Measurements from ENCODE around the gene USP17L11.
"Not testable (repeated sequence)": the region's sequence is repeated elsewhere in the genome, so short reads cannot be mapped to it uniquely, and the experiment has no call there.

The USP17L11 gene

GRCh38 chr4:9215105-9215504 lies at the start of gene USP17L11:
Gene USP17L11, plus strand, starts transcription at chr4:9215405. Its CDS starts 0 bp downstream, at chr4:9215405.
- FAIRE-seq, result not testable (repeated sequence)

GRCh38 chr4:9165990-9166389 lies 49.2 kb upstream of the USP17L11 start:
- FAIRE-seq, result not testable (repeated sequence)

GRCh38 chr4:9169791-9170459 lies 45.3 kb upstream of the USP17L11 start, which contains the start of gene FAM90A26:
Gene FAM90A26, plus strand, starts transcription at chr4:9170409. Its CDS starts 2,764 bp downstream, at chr4:9173173.
- FAIRE-seq, result not testable (repeated sequence)

- FAIRE-seq, result not testable (repeated sequence)
These were observed 4.8 kb upstream of the USP17L11 start, which contains the start of gene USP17L10 for GRCh38 chr4:9210357-9210756. Gene USP17L10, plus strand, starts transcription at chr4:9210657. Its CDS starts 0 bp downstream, at chr4:9210657.

- not testable (repeated sequence) for FAIRE-seq
These were observed 504 bp upstream of the USP17L11 start for GRCh38 chr4:9214701-9215100.

- not testable (repeated sequence) for FAIRE-seq
These were observed 4.6 kb downstream of the USP17L11 start, which contains the start of gene USP17L12 for GRCh38 chr4:9219852-9220251. Gene USP17L12, plus strand, starts transcription at chr4:9220152. Its CDS starts 0 bp downstream, at chr4:9220152.

- FAIRE-seq, result not testable (repeated sequence)
These were observed 9.4 kb downstream of the USP17L11 start, which contains the start of gene USP17L13 for GRCh38 chr4:9224596-9224995. Gene USP17L13, plus strand, starts transcription at chr4:9224896. Its CDS starts 0 bp downstream, at chr4:9224896.

- FAIRE-seq, result not testable (repeated sequence)
These were observed 15.0 kb downstream of the USP17L11 start for GRCh38 chr4:9230249-9230648.

- FAIRE-seq, result not testable (repeated sequence)
These were observed 18.9 kb downstream of the USP17L11 start, which contains the start of gene USP17L15 for GRCh38 chr4:9234085-9234484. Gene USP17L15, plus strand, starts transcription at chr4:9234385. Its CDS starts 0 bp downstream, at chr4:9234385.

GRCh38 chr4:9238461-9238860 lies 23.3 kb downstream of the USP17L11 start:
- not testable (repeated sequence) for FAIRE-seq

GRCh38 chr4:9243579-9243978 lies 28.4 kb downstream of the USP17L11 start, which contains the start of gene USP17L17:
Gene USP17L17, plus strand, starts transcription at chr4:9243879. Its CDS starts 0 bp downstream, at chr4:9243879.
- not testable (repeated sequence) for FAIRE-seq

GRCh38 chr4:9247953-9248680 lies 32.9 kb downstream of the USP17L11 start, which contains the start of gene USP17L18:
Gene USP17L18, plus strand, starts transcription at chr4:9248630. Its CDS starts 0 bp downstream, at chr4:9248630.
- not testable (repeated sequence) for FAIRE-seq

GRCh38 chr4:9253078-9253477 lies 37.9 kb downstream of the USP17L11 start, which contains the start of gene USP17L19:
Gene USP17L19, plus strand, starts transcription at chr4:9253378. Its CDS starts 0 bp downstream, at chr4:9253378.
- not testable (repeated sequence) for FAIRE-seq

- not testable (repeated sequence) for FAIRE-seq
These were observed 42.6 kb downstream of the USP17L11 start, which contains the start of gene USP17L20 for GRCh38 chr4:9257824-9258223. Gene USP17L20, plus strand, starts transcription at chr4:9258124. Its CDS starts 0 bp downstream, at chr4:9258124.

GRCh38 chr4:9262572-9262971 lies 47.4 kb downstream of the USP17L11 start, which contains the start of gene USP17L21:
Gene USP17L21, plus strand, starts transcription at chr4:9262872. Its CDS starts 0 bp downstream, at chr4:9262872.
- FAIRE-seq, result not testable (repeated sequence)
